H1 (cell line): ENCODE measurements around the gene PARG. TPM values are rescaled to one million over a fixed set of nuclear protein-coding genes. Genes with fewer than 3 reads are reported as not detected.

ENCODE experiments used
- CTCF ChIA-PET: fragments of 300-600 bp; sonication (Branson Sonifier 250); formaldehyde crosslinking; loops from one replicate; lab custom pipeline; 2021; ENCODE audit not compliant: partially characterized antibody; lab: Charles Lee
- POLR2A ChIA-PET: fragments of 300-600 bp; sonication (Branson Sonifier 250); formaldehyde crosslinking; loops from one replicate; lab custom pipeline; 2021; ENCODE audit warnings: inconsistent platforms; ENCODE audit not compliant: partially characterized antibody; lab: Charles Lee
- DNase-seq, 2 experiments: peaks; one replicate each; pipeline versions ENCODE4 v3.0.0 to v3.0.0-alpha.2; 2010 to 2022; ENCODE audit warnings: low spot score in 2 of 2, low read depth in 1 of 2, mixed read lengths in 1 of 2
- FAIRE-seq: peaks from 2 replicates; lab custom pipeline; 2011; peaks lifted over from hg19 to GRCh38; lab: Jason Lieb, UNC
- H2AFZ ChIP-seq: 2 replicates; pipeline ENCODE4 v1.8.1; 2012; ENCODE audit warnings: low read length, inconsistent platforms
- H2AK5ac ChIP-seq: 2 replicates; pipeline ENCODE4 v1.6.1; 2013; ENCODE audit warnings: low read depth, low read length
- H2BK120ac ChIP-seq: replicated peaks from 2 replicates; pipeline ENCODE3; 2013; ENCODE audit warnings: low read depth, low read length, inconsistent platforms
- H2BK12ac ChIP-seq: 2 replicates; pipeline ENCODE4 v1.6.1; 2013; ENCODE audit warnings: low read depth, low read length
- H2BK15ac ChIP-seq: 2 replicates; pipeline ENCODE4 v1.6.1; 2013; ENCODE audit warnings: low read length
- H2BK20ac ChIP-seq: 2 replicates; pipeline ENCODE4 v1.6.1; 2013; ENCODE audit warnings: low read length
- H2BK5ac ChIP-seq: 2 replicates; pipeline ENCODE4 v1.6.1; 2013; ENCODE audit warnings: low read depth, low read length
- H3K14ac ChIP-seq: 2 replicates; pipeline ENCODE4 v1.6.1; 2013; ENCODE audit warnings: inconsistent platforms; ENCODE audit not compliant: insufficient read length
- H3K18ac ChIP-seq: 2 replicates; pipeline ENCODE4 v1.6.1; 2013; ENCODE audit warnings: low read length; ENCODE audit errors: extremely low read depth
- H3K23ac ChIP-seq: 2 replicates; pipeline ENCODE4 v1.6.1; 2013; ENCODE audit warnings: inconsistent platforms; ENCODE audit not compliant: insufficient read length
- H3K23me2 ChIP-seq: 2 replicates; pipeline ENCODE4 v1.6.1; 2013; ENCODE audit warnings: low read depth, low read length
- H3K27ac ChIP-seq: 2 replicates; pipeline ENCODE4 v1.6.1; 2011; ENCODE audit warnings: low read depth, low read length, inconsistent platforms
- H3K27me3 ChIP-seq, 4 experiments: replicated peaks in 1 of 4; 1 replicate in 1 of 4; 2 replicates in 3 of 4; pipeline versions ENCODE4 v1.6.1 to v1.8.1; 2011 to 2013; ENCODE audit warnings: low read length in 3 of 4, mild to moderate bottlenecking in 3 of 4, inconsistent platforms in 2 of 4, mixed read lengths in 2 of 4, moderate library complexity in 1 of 4; ENCODE audit not compliant: control insufficient read depth in 3 of 4, insufficient read depth in 3 of 4; ENCODE audit errors: extremely low read depth in 1 of 4
- H3K36me3 ChIP-seq, 4 experiments: 2 replicates each; pipeline versions ENCODE4 v1.6.1 to v1.8.1; 2011 to 2013; ENCODE audit warnings: mild to moderate bottlenecking in 4 of 4, low read length in 3 of 4, moderate library complexity in 2 of 4, control low read depth in 1 of 4, inconsistent platforms in 1 of 4; ENCODE audit not compliant: insufficient read depth in 4 of 4, control insufficient read depth in 2 of 4
- H3K4ac ChIP-seq: replicated peaks from 2 replicates; pipeline ENCODE3; 2013; ENCODE audit warnings: low read length, low read depth, mixed read lengths, inconsistent platforms; ENCODE audit not compliant: insufficient read length
- H3K4me1 ChIP-seq, 4 experiments: replicated peaks in 1 of 4; 1 replicate in 1 of 4; 2 replicates in 3 of 4; pipeline versions ENCODE4 v1.6.1 to v1.8.1; 2011 to 2013; ENCODE audit warnings: low read length in 3 of 4, inconsistent platforms in 2 of 4, mixed read lengths in 1 of 4; ENCODE audit not compliant: insufficient read depth in 4 of 4, control insufficient read depth in 3 of 4
- H3K4me2 ChIP-seq, 2 experiments: 2 replicates each; pipeline versions ENCODE4 v1.6.1 to v1.8.1; 2011 to 2013; ENCODE audit warnings: low read depth in 2 of 2, low read length in 2 of 2, control low read depth in 1 of 2, inconsistent platforms in 1 of 2, mild to moderate bottlenecking in 1 of 2; ENCODE audit not compliant: insufficient read depth in 1 of 2
- H3K4me3 ChIP-seq, 4 experiments: fragments of 200-600, 300-600 bp in 1 of 4; sonication (generic), shearing (Covaris generic), sonication (Bioruptor Twin) in 1 of 4; 2 replicates each; pipeline versions ENCODE4 v1.5.1 to v1.8.1; 2011 to 2016; ENCODE audit warnings: low read length in 4 of 4, low read depth in 3 of 4, control low read depth in 2 of 4, inconsistent platforms in 2 of 4, mild to moderate bottlenecking in 2 of 4, mixed read lengths in 1 of 4, moderate library complexity in 1 of 4; ENCODE audit not compliant: insufficient read depth in 2 of 4; ENCODE audit errors: extremely low read depth in 1 of 4
- H3K56ac ChIP-seq: replicated peaks from 2 replicates; pipeline ENCODE3; 2013; ENCODE audit warnings: low read depth, mild to moderate bottlenecking, mixed read lengths, low read length, inconsistent platforms; ENCODE audit not compliant: insufficient read length
- H3K79me1 ChIP-seq: 2 replicates; pipeline ENCODE4 v1.6.1; 2013; ENCODE audit warnings: low read depth, low read length, control low read depth
- H3K79me2 ChIP-seq, 2 experiments: 2 replicates each; pipeline versions ENCODE4 v1.6.1 to v1.8.1; 2012 to 2013; ENCODE audit warnings: low read length in 2 of 2, mild to moderate bottlenecking in 2 of 2, inconsistent platforms in 1 of 2; ENCODE audit not compliant: insufficient read depth in 2 of 2, control insufficient read depth in 1 of 2
- H3K9ac ChIP-seq, 4 experiments: replicated peaks in 1 of 4; 1 replicate in 1 of 4; 2 replicates in 3 of 4; pipeline versions ENCODE4 v1.6.1 to v1.8.1; 2011 to 2013; ENCODE audit warnings: low read depth in 3 of 4, low read length in 3 of 4, control low read depth in 2 of 4, mild to moderate bottlenecking in 2 of 4, moderate library complexity in 2 of 4, inconsistent platforms in 1 of 4; ENCODE audit errors: extremely low read depth in 1 of 4
- H3K9me3 ChIP-seq, 2 experiments: 2 replicates each; pipeline versions ENCODE4 v1.6.1 to v1.8.1; 2012 to 2013; ENCODE audit warnings: mild to moderate bottlenecking in 2 of 2, moderate library complexity in 2 of 2, control low read depth in 1 of 2, inconsistent platforms in 1 of 2, low read depth in 1 of 2, low read length in 1 of 2, mixed read lengths in 1 of 2; ENCODE audit not compliant: insufficient read depth in 2 of 2
- H4K20me1 ChIP-seq, 2 experiments: replicated peaks in 1 of 2; 2 replicates each; pipeline versions ENCODE3 to v1.8.1; 2011 to 2013; ENCODE audit warnings: inconsistent platforms in 2 of 2, low read length in 2 of 2, mild to moderate bottlenecking in 1 of 2; ENCODE audit not compliant: insufficient read depth in 2 of 2, control insufficient read depth in 1 of 2
- H4K5ac ChIP-seq: 2 replicates; pipeline ENCODE4 v1.6.1; 2013; ENCODE audit warnings: low read length, low read depth, mixed read lengths, inconsistent platforms; ENCODE audit not compliant: insufficient read length
- H4K8ac ChIP-seq: 2 replicates; pipeline ENCODE4 v1.8.0; 2013; ENCODE audit warnings: mild to moderate bottlenecking, moderate library complexity, low read length, inconsistent platforms; ENCODE audit not compliant: insufficient read depth; ENCODE audit errors: extremely low read depth
- H4K91ac ChIP-seq: replicated peaks from 2 replicates; pipeline ENCODE3; 2013; ENCODE audit warnings: low read length, mixed read lengths, inconsistent platforms; ENCODE audit not compliant: insufficient read length
- BCL11A ChIP-seq, 2 experiments: IDR thresholded peaks; one replicate each; pipeline ENCODE4 v1.6.1; 2011; ENCODE audit warnings: low read depth in 2 of 2, low read length in 2 of 2, mild to moderate bottlenecking in 2 of 2
- CBX5 ChIP-seq: fragments of 300-800, 300-1000 bp; sonication (generic); IDR thresholded peaks from 2 replicates; pipeline ENCODE4 v1.7.1; 2016; ENCODE audit warnings: antibody characterized with exemption, low read length, low read depth
- CREB1 ChIP-seq: IDR thresholded peaks from 2 replicates; pipeline ENCODE4 v1.6.1; 2012; ENCODE audit warnings: inconsistent platforms
- EZH2 ChIP-seq: fragments of 200-600 bp; sonication (generic); IDR thresholded peaks from 2 replicates; pipeline ENCODE4 v1.7.1; 2012; ENCODE audit warnings: low read depth, mild to moderate bottlenecking, moderate library complexity, low read length, inconsistent platforms; ENCODE audit not compliant: severe bottlenecking
- KDM1A ChIP-seq: fragments of 200-600, 300-600 bp; sonication (generic); IDR thresholded peaks from 2 replicates; pipeline ENCODE4 v1.7.1; 2016; ENCODE audit warnings: mild to moderate bottlenecking, low read length, borderline replicate concordance
- MAX ChIP-seq: IDR thresholded peaks from 2 replicates; pipeline ENCODE4 v1.6.1; 2012; ENCODE audit warnings: inconsistent platforms
- POLR2A ChIP-seq, 2 experiments: IDR thresholded peaks; 1 replicate in 1 of 2; 2 replicates in 1 of 2; pipeline ENCODE4 v1.6.1; 2011; ENCODE audit warnings: low read depth in 2 of 2, low read length in 2 of 2, mild to moderate bottlenecking in 2 of 2; ENCODE audit errors: control extremely low read depth in 1 of 2
- RBBP5 ChIP-seq: IDR thresholded peaks from 2 replicates; pipeline ENCODE4 v1.7.1; 2012; ENCODE audit warnings: low read depth, mild to moderate bottlenecking, inconsistent platforms, low read length, moderate library complexity, borderline replicate concordance
- RFX5 ChIP-seq: IDR thresholded peaks from 2 replicates; pipeline ENCODE4 v1.6.1; 2011; ENCODE audit warnings: low read depth, low read length, improper control_type of control experiment, borderline replicate concordance
- SP2 ChIP-seq: IDR thresholded peaks from 2 replicates; pipeline ENCODE4 v1.6.1; 2012; ENCODE audit warnings: mild to moderate bottlenecking, low read length, inconsistent platforms
- TAF7 ChIP-seq: optimal IDR thresholded peaks from 2 replicates; pipeline ENCODE3; 2011; ENCODE audit warnings: low read depth, mild to moderate bottlenecking, inconsistent platforms, low read length, moderate library complexity, borderline replicate concordance
- TCF12 ChIP-seq: IDR thresholded peaks from 2 replicates; pipeline ENCODE4 v1.6.1; 2011; ENCODE audit warnings: low read depth, mild to moderate bottlenecking, low read length
- TEAD4 ChIP-seq: IDR thresholded peaks from 2 replicates; pipeline ENCODE4 v1.6.1; 2012; ENCODE audit warnings: low read depth, low read length, inconsistent platforms, mixed read lengths
- WGBS, 2 experiments: shearing (Covaris generic) in 1 of 2; methylation state at CpG; one replicate each; pipeline versions ENCODE4 v1.1.6 to v1.1.7; 2013 to 2015; ENCODE audit warnings: low lambda C conversion rate in 2 of 2, mixed read lengths in 2 of 2, inconsistent platforms in 1 of 2, low coverage in 1 of 2, missing lambda C conversion rate in 1 of 2; ENCODE audit not compliant: insufficient replicate concordance in 2 of 2, insufficient coverage in 1 of 2, insufficient read length in 1 of 2; ENCODE audit errors: extremely low coverage in 1 of 2, missing lambda C conversion rate in 1 of 2; 5-methylcytosine and 5-hydroxymethylcytosine counted together
- polyA plus RNA-seq, 7 experiments: library from polyadenylated mRNA; depleted of rRNA in 3 of 7; stranded (reverse) in 5 of 7; unstranded in 2 of 7; fragments of >200 nt in 5 of 7; fragments of 200-250 nt in 2 of 7; gene quantifications; 1 replicate in 5 of 7; 2 replicates in 1 of 7; 4 replicates in 1 of 7; pipeline versions ENCODE4 v1.2.1 to v1.2.3, GENCODE V29; 2011 to 2013; ENCODE audit warnings: missing spikeins in 2 of 7, mixed read lengths in 2 of 7
- total RNA-seq: library from RNA; stranded (reverse); fragmentation: NEBNext Ultra II Directional; extraction: Animal tissue kit (Norgen Biotek cat#: 25700); gene quantifications from 2 replicates; pipeline ENCODE4 v1.2.1, GENCODE V29; 2021

PARG gene
- total and polyA plus RNA-seq, 2 of the 8 experiments (the other 6 are each of a cell fraction or from before 2014, with no cell fraction given), result 13.3 to 56.2 TPM

DNA sequence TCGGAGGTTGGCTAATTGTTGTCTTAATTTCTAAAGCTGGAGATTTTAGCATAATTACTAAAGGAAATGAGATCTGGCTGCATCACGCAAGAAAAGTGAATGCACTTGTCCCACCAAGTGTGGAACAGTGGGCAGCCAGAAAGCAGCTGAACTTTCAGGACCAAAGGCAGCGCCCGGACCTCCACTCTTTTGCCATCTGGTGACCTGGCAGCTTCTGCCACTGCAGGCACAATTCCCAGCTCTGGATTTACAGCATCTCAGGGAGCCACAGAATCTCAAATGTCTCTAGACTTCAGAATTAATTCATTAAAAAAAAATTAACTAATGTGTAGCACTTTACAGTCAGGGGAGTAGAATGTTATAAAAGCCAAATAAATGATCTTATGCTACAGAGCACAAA, 165.0 kb downstream of the PARG start:
- Histone ChIP-seq H3K23me2 (no peaks in the 10 kb centered on the region), H2BK120ac (no peak overlapping the region), H3K9ac (no peak overlapping the region), H4K8ac (no peak overlapping the region), H4K5ac (no peak overlapping the region), H3K14ac (no peak overlapping the region), H3K27ac (no peak overlapping the region), H3K27me3 (no peaks in the 10 kb centered on the region), H4K20me1 (peaks cover 0 to 2% of the 10 kb centered on the region in 2 experiments), H2BK12ac (no peak overlapping the region), H2BK5ac (no peak overlapping the region), H3K23ac (no peak overlapping the region), H2AK5ac (no peak overlapping the region), H3K4ac (no peak overlapping the region), H3K18ac (no peak overlapping the region), H2BK20ac (no peak overlapping the region), H3K4me2 (no peak overlapping the region), H2BK15ac (no peak overlapping the region), H3K56ac (no peak overlapping the region), H3K79me1 (no peaks in the 10 kb centered on the region), H3K79me2 (no peaks in the 10 kb centered on the region), H2AFZ (no peak overlapping the region), H3K4me3 (no peak overlapping the region), H4K91ac (no peak overlapping the region), H3K4me1 (no peaks in the 10 kb centered on the region), H3K36me3 (no peaks in the 10 kb centered on the region), H3K9me3 (no peaks in the 10 kb centered on the region)
- ChIA-PET POLR2A (no interaction called here), CTCF (interaction anchor here (1.6 kb wide), 1 partner anchor 183 kb away, joined by 4 read pairs; no protein-coding TSS in a partner anchor)
- no peak for DNase-seq
- 88% methylated on average over 4 of the region's 4 CpGs; no CpG with 5 or more reads in 1 of the 2 experiments for WGBS, 2 experiments
- no peak for FAIRE-seq
- no peak for TF ChIP-seq BCL11A (IDR thresholded peaks at IDR 0.05; ENCODE audit: low read depth in 2 of 2, low read length in 2 of 2)
- TF ChIP-seq EZH2, result no peak
- TF ChIP-seq SP2, result no peak
- TF ChIP-seq POLR2A (IDR thresholded peaks at IDR 0.05; ENCODE audit: control extremely low read depth in 1 of 2, low read depth in 2 of 2, low read length in 2 of 2), result no peak
- no peak for TF ChIP-seq KDM1A
- no peak for TF ChIP-seq TEAD4
- TF ChIP-seq RFX5, result no peak
- no peak for TF ChIP-seq CBX5
- no peak for TF ChIP-seq CREB1
- no peak for TF ChIP-seq TCF12
- no peak for TF ChIP-seq TAF7
- no peak for TF ChIP-seq MAX
- TF ChIP-seq RBBP5, result no peak
